ENCODE results near the gene FRMD4B. TPM values are rescaled to one million over a fixed set of nuclear protein-coding genes. Genes with fewer than 3 reads are reported as not detected.
"Not testable (repeated sequence)": the region's sequence is repeated elsewhere in the genome, so short reads cannot be mapped to it uniquely, and the experiment has no call there.

The FRMD4B gene
- total and polyA plus RNA-seq, 12 donors: 5.5 to 165 (median 17.4) TPM

- 76 to 85% (median 82%) methylated on average over 4 of the region's 4 CpGs for WGBS, 4 donors
- TF ChIP-seq, protein P1, sequence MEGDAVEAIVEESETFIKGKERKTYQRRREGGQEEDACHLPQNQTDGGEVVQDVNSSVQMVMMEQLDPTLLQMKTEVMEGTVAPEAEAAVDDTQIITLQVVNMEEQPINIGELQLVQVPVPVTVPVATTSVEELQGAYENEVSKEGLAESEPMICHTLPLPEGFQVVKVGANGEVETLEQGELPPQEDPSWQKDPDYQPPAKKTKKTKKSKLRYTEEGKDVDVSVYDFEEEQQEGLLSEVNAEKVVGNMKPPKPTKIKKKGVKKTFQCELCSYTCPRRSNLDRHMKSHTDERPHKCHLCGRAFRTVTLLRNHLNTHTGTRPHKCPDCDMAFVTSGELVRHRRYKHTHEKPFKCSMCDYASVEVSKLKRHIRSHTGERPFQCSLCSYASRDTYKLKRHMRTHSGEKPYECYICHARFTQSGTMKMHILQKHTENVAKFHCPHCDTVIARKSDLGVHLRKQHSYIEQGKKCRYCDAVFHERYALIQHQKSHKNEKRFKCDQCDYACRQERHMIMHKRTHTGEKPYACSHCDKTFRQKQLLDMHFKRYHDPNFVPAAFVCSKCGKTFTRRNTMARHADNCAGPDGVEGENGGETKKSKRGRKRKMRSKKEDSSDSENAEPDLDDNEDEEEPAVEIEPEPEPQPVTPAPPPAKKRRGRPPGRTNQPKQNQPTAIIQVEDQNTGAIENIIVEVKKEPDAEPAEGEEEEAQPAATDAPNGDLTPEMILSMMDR (IDR thresholded peaks at IDR 0.05): no peak
- no peak for TF ChIP-seq POLR2A (IDR thresholded peaks at IDR 0.05)
- Histone ChIP-seq H3K4me3 (no peak overlapping the region), H3K9me3 (replicated peaks in 1 of 3) (no peaks in the 10 kb centered on the region), H3K4me1 (replicated peaks in 1 of 2) (no peaks in the 10 kb centered on the region), H3K27ac (no peak overlapping the region), H3K36me3 (replicated peaks in 1 of 2) (no peaks in the 10 kb centered on the region), H3K27me3 (no peaks in the 10 kb centered on the region)
- intact Hi-C loops (cut with DNase I): no loop called here
- no peak for DNase-seq
These were observed 101.8 kb downstream of the FRMD4B start for GRCh38 chr3:69283913-69284611.

GRCh38 chr3:69283496-69283895 is 102.4 kb downstream of the FRMD4B start:
- 48 to 77% (median 70%) methylated on average over 5 of the region's 5 CpGs for WGBS, 4 donors
- Histone ChIP-seq H3K27me3 (no peaks in the 10 kb centered on the region), H3K36me3 (replicated peaks in 1 of 2) (no peaks in the 10 kb centered on the region), H3K9me3 (replicated peaks in 1 of 3) (no peaks in the 10 kb centered on the region), H3K4me1 (replicated peaks in 1 of 2) (no peaks in the 10 kb centered on the region), H3K4me3 (no peak overlapping the region), H3K27ac (no peak overlapping the region)
- intact Hi-C loops (cut with DNase I): no loop called here
- no peak for DNase-seq
- TF ChIP-seq POLR2A (IDR thresholded peaks at IDR 0.05): no peak
- TF ChIP-seq, protein P1 (IDR thresholded peaks at IDR 0.05): no peak

DNA sequence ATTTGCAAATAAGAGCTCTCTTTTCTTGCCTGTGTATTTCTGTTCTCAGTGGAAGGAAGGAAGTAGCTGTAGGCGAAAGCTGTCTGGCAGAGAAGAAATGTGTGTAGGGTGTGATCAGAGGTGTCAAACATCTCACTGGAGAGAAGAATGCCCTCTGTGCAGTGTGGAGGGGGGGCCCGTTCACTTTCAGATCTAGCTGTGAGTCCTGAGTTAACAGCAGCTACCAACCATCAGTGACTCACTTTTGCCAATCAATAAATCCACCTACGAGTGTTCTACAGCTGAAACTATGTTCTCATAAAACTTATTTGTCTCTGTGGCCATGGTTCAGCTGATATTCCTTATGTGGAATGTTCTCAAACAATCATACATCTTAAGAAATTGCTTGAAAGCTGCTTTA is 103.7 kb downstream of the FRMD4B start:
- intact Hi-C loops (cut with DNase I): no loop called here
- no peaks in the 10 kb centered on the region for H3K4me1 ChIP-seq (replicated peaks in 1 of 2)
- no peaks in the 10 kb centered on the region for H3K27me3 ChIP-seq
- no peaks in the 10 kb centered on the region for H3K9me3 ChIP-seq (replicated peaks in 1 of 3)
- WGBS, 4 donors: 36 to 59% (median 53%) methylated on average over 3 of the region's 3 CpGs
- H3K27ac ChIP-seq: no peak overlapping the region
- DNase-seq: no peak
- no peak overlapping the region for H3K4me3 ChIP-seq
- TF ChIP-seq, protein P1 (IDR thresholded peaks at IDR 0.05): no peak
- TF ChIP-seq POLR2A (IDR thresholded peaks at IDR 0.05): no peak
- H3K36me3 ChIP-seq (replicated peaks in 1 of 2): no peaks in the 10 kb centered on the region

- H3K27ac ChIP-seq; H3K4me1 ChIP-seq (replicated peaks in 1 of 2); H3K27me3 ChIP-seq; DNase-seq; H3K36me3 ChIP-seq (replicated peaks in 1 of 2); H3K9me3 ChIP-seq (replicated peaks in 1 of 3); H3K4me3 ChIP-seq; intact Hi-C loops (cut with DNase I): not testable (repeated sequence)
- WGBS, 4 donors: 83 to 92% (median 88%) methylated on average over 8 of the region's 8 CpGs
These were observed 108.5 kb downstream of the FRMD4B start for GRCh38 chr3:69277403-69277802.

- WGBS, 4 donors: 82 to 90% (median 84%) methylated on average over 4 of the region's 4 CpGs
- Histone ChIP-seq H3K36me3 (replicated peaks in 1 of 2) (no peaks in the 10 kb centered on the region), H3K9me3 (replicated peaks in 1 of 3) (no peaks in the 10 kb centered on the region), H3K27ac (no peak overlapping the region), H3K4me1 (replicated peaks in 1 of 2) (no peaks in the 10 kb centered on the region), H3K4me3 (no peak overlapping the region), H3K27me3 (no peaks in the 10 kb centered on the region)
- DNase-seq: no peak
- intact Hi-C loops (cut with DNase I): no loop called here
- TF ChIP-seq POLR2A (IDR thresholded peaks at IDR 0.05): no peak
- TF ChIP-seq, protein P1 (IDR thresholded peaks at IDR 0.05): no peak
These were observed 109.0 kb downstream of the FRMD4B start for GRCh38 chr3:69276884-69277283.

DNA sequence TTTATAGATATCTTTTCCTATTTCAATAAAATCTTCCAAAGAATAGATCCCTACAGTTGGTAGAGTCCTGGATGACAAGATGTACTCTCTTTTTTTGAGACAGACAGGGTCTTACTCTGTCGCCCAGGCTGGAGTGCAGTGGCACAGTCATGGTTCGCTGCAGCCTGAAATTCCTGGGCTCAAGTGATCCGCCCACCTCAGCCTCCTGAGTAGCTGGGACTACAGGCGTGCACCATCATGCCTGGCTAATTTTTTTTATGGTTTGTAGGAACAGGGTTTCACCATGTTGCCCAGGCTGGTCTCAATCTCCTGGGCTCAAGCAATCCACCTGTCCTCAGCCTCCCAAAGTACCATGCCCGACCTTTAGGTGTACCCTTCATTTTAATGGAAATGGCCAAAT is 109.7 kb downstream of the FRMD4B start:
- WGBS, 4 donors: 81 to 95% (median 87%) methylated on average over 5 of the region's 5 CpGs
- H3K36me3 ChIP-seq (replicated peaks in 1 of 2); H3K4me3 ChIP-seq; DNase-seq; H3K27ac ChIP-seq; H3K4me1 ChIP-seq (replicated peaks in 1 of 2); H3K9me3 ChIP-seq (replicated peaks in 1 of 3); intact Hi-C loops (cut with DNase I); H3K27me3 ChIP-seq: not testable (repeated sequence)

Data from adrenal gland (tissue), 12 donors.